PFSK-1 (cell line): ENCODE results near the gene SSH2.

Experiments used
- FOXP2 ChIP-seq: optimal IDR thresholded peaks from 2 replicates; pipeline ENCODE3; 2011; ENCODE audit warnings: borderline replicate concordance, control low read depth, inconsistent platforms; ENCODE audit not compliant: insufficient read depth; ENCODE audit errors: extremely low read length, extremely low read depth
- POLR2AphosphoS5 ChIP-seq: IDR thresholded peaks from 2 replicates; pipeline ENCODE4 v1.6.1; 2012; ENCODE audit warnings: low read depth, mild to moderate bottlenecking, control low read depth, low read length, moderate library complexity
- SIN3A ChIP-seq: IDR thresholded peaks from 2 replicates; pipeline ENCODE4 v1.6.1; 2012; ENCODE audit warnings: mild to moderate bottlenecking, low read length, moderate library complexity, borderline replicate concordance; ENCODE audit not compliant: insufficient read depth
- TAF1 ChIP-seq: IDR thresholded peaks from 2 replicates; pipeline ENCODE4 v1.6.1; 2012; ENCODE audit warnings: low read length, control low read depth, borderline replicate concordance; ENCODE audit not compliant: insufficient read depth
- TF ChIP-seq, protein P1 (sequence below), 2 experiments: IDR thresholded peaks; 2 replicates each; pipeline versions ENCODE4 v1.6.1 to v1.8.0; 2011 to 2012; ENCODE audit warnings: low read depth in 2 of 2, low read length in 2 of 2, control low read depth in 1 of 2, inconsistent platforms in 1 of 2, mild to moderate bottlenecking in 1 of 2, moderate library complexity in 1 of 2; ENCODE audit not compliant: insufficient read depth in 1 of 2

DNA sequence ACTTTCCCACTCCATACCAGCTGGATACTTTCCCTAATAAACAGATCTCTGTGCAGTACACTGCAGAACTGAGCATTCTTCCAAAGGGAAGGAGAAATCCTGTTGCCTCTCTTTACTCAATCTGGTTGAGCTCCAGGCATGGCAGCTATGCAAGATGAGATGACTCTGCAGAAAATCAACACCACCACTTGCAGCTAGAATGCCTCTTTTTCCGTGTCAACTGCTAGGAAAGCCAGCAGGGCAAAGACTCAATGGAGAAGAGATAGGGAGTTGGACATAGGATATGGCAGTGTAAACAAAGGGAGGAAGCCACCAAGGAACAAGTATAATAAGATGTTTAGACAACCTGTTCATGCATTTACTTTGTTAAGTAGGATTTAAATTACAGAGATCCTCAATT is 266.9 kb downstream of the SSH2 start:
- TF ChIP-seq, protein P1, sequence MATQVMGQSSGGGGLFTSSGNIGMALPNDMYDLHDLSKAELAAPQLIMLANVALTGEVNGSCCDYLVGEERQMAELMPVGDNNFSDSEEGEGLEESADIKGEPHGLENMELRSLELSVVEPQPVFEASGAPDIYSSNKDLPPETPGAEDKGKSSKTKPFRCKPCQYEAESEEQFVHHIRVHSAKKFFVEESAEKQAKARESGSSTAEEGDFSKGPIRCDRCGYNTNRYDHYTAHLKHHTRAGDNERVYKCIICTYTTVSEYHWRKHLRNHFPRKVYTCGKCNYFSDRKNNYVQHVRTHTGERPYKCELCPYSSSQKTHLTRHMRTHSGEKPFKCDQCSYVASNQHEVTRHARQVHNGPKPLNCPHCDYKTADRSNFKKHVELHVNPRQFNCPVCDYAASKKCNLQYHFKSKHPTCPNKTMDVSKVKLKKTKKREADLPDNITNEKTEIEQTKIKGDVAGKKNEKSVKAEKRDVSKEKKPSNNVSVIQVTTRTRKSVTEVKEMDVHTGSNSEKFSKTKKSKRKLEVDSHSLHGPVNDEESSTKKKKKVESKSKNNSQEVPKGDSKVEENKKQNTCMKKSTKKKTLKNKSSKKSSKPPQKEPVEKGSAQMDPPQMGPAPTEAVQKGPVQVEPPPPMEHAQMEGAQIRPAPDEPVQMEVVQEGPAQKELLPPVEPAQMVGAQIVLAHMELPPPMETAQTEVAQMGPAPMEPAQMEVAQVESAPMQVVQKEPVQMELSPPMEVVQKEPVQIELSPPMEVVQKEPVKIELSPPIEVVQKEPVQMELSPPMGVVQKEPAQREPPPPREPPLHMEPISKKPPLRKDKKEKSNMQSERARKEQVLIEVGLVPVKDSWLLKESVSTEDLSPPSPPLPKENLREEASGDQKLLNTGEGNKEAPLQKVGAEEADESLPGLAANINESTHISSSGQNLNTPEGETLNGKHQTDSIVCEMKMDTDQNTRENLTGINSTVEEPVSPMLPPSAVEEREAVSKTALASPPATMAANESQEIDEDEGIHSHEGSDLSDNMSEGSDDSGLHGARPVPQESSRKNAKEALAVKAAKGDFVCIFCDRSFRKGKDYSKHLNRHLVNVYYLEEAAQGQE (IDR thresholded peaks at IDR 0.05; ENCODE audit: insufficient read depth in 1 of 2, low read depth in 2 of 2, low read length in 2 of 2), result no peak
- TF ChIP-seq POLR2AphosphoS5, result no peak
- TF ChIP-seq TAF1, result no peak
- TF ChIP-seq SIN3A, result no peak
- no peak for TF ChIP-seq FOXP2
